HG02884 (cell line): ENCODE results near the gene CHST1.

Experiments used
- ATAC-seq: cut with Tn5 transposase; IDR thresholded peaks from one replicate; pipeline ENCODE4 v1.9.1; 2021; ENCODE audit warnings: mild to moderate bottlenecking, moderate library complexity; ENCODE audit not compliant: unreplicated experiment

CHST1 gene

GRCh38 chr11:45661439-45662055, 3.9 kb downstream of the CHST1 start:
- no peak for ATAC-seq

- ATAC-seq = no peak
These were observed 4.5 kb downstream of the CHST1 start for GRCh38 chr11:45660729-45661438.

GRCh38 chr11:45659818-45660160, 5.6 kb downstream of the CHST1 start:
- ATAC-seq = no peak

GRCh38 chr11:45659031-45659817, 6.2 kb downstream of the CHST1 start:
- ATAC-seq = no peak

- no peak for ATAC-seq
These were observed 7.0 kb downstream of the CHST1 start for GRCh38 chr11:45658292-45658991.

- no peak for ATAC-seq
These were observed 7.7 kb downstream of the CHST1 start for GRCh38 chr11:45657496-45658260.

- ATAC-seq = no peak
These were observed 9.6 kb downstream of the CHST1 start for GRCh38 chr11:45655831-45656230.

GRCh38 chr11:45655347-45655756, 10.1 kb downstream of the CHST1 start:
- ATAC-seq = no peak

- no peak for ATAC-seq
These were observed 10.5 kb downstream of the CHST1 start for GRCh38 chr11:45655012-45655283.

- no peak for ATAC-seq
These were observed 11.0 kb downstream of the CHST1 start for GRCh38 chr11:45654231-45655011.

- no peak for ATAC-seq
These were observed 12.1 kb downstream of the CHST1 start for GRCh38 chr11:45653277-45653676.

- ATAC-seq = no peak
These were observed 12.6 kb downstream of the CHST1 start for GRCh38 chr11:45652781-45653180.

- ATAC-seq = no peak
These were observed 13.3 kb downstream of the CHST1 start for GRCh38 chr11:45651841-45652749.

GRCh38 chr11:45651156-45651555, 14.3 kb downstream of the CHST1 start:
- ATAC-seq = no peak

- ATAC-seq = no peak
These were observed 15.0 kb downstream of the CHST1 start for GRCh38 chr11:45650166-45651095.

GRCh38 chr11:45649544-45650165, 15.8 kb downstream of the CHST1 start:
- ATAC-seq = no peak

- no peak for ATAC-seq
These were observed 16.5 kb downstream of the CHST1 start for GRCh38 chr11:45648931-45649330.

GRCh38 chr11:45647786-45648185, 17.6 kb downstream of the CHST1 start:
- no peak for ATAC-seq
